IMR-90 (cell line): ENCODE measurements around the gene IFRD2. TPM values are rescaled to one million over a fixed set of nuclear protein-coding genes. Genes with fewer than 3 reads are reported as not detected.

ENCODE experiments used
- ATAC-seq: fragments of 200-7000 bp; cut with Tn5 transposase; 2 replicates; pipeline ENCODE4 v1.9.1; 2020; ENCODE audit warnings: low read depth, mild to moderate bottlenecking, moderate library complexity
- BruUV-seq: library from RNA; stranded (reverse); fragments of 400-500 nt; replicated peaks from 2 replicates; lab custom pipeline; 2021; lab: Mats Ljungman, UMichigan
- CTCF ChIA-PET: fragments of 300-600 bp; formaldehyde crosslinking; extraction: SDS; loops from one replicate; lab custom pipeline; 2021; ENCODE audit warnings: antibody characterized with exemption; lab: Yijun Ruan, JAX
- POLR2A ChIA-PET: fragments of 300-600 bp; sonication (Branson Sonifier 250); formaldehyde crosslinking; loops from one replicate; lab custom pipeline; 2022; ENCODE audit warnings: antibody characterized with exemption; ENCODE audit not compliant: unreplicated experiment; lab: Charles Lee
- DNase-seq: peaks from one replicate; pipeline ENCODE4 v3.0.0; 2013
- H2AFZ ChIP-seq: replicated peaks from 2 replicates; pipeline ENCODE3; 2013; ENCODE audit warnings: low read length, mild to moderate bottlenecking; ENCODE audit not compliant: poor library complexity
- H2AK5ac ChIP-seq: 2 replicates; pipeline ENCODE4 v1.6.1; 2013; ENCODE audit warnings: low read depth, low read length, inconsistent platforms
- H2AK9ac ChIP-seq: replicated peaks from 2 replicates; pipeline ENCODE3; 2013; ENCODE audit warnings: mild to moderate bottlenecking, low read depth, low read length, moderate library complexity; ENCODE audit not compliant: poor library complexity
- H2BK120ac ChIP-seq: 2 replicates; pipeline ENCODE4 v1.6.1; 2013; ENCODE audit warnings: low read depth, low read length, inconsistent platforms
- H2BK15ac ChIP-seq: 3 replicates; pipeline ENCODE4 v1.6.1; 2013; ENCODE audit warnings: low read depth, low read length, inconsistent platforms
- H2BK20ac ChIP-seq: 2 replicates; pipeline ENCODE4 v1.6.1; 2013; ENCODE audit warnings: low read depth, mild to moderate bottlenecking, inconsistent platforms, low read length, moderate library complexity
- H2BK5ac ChIP-seq: 2 replicates; pipeline ENCODE4 v1.6.1; 2013; ENCODE audit warnings: mild to moderate bottlenecking, low read depth, low read length, inconsistent platforms; ENCODE audit not compliant: poor library complexity, severe bottlenecking
- H3K14ac ChIP-seq: replicated peaks from 2 replicates; pipeline ENCODE4 v1.6.1; 2013; ENCODE audit warnings: low read depth, low read length, inconsistent platforms
- H3K18ac ChIP-seq: 2 replicates; pipeline ENCODE4 v1.6.1; 2013; ENCODE audit warnings: low read depth, low read length, control low read depth
- H3K23ac ChIP-seq: 2 replicates; pipeline ENCODE4 v1.6.1; 2013; ENCODE audit warnings: low read depth, low read length, inconsistent platforms
- H3K27ac ChIP-seq: 2 replicates; pipeline ENCODE4 v1.5.1; 2013; ENCODE audit warnings: mild to moderate bottlenecking, control low read depth, low read length; ENCODE audit not compliant: insufficient read depth
- H3K27me3 ChIP-seq: 2 replicates; pipeline ENCODE4 v1.6.1; 2013; ENCODE audit warnings: low read length; ENCODE audit not compliant: control insufficient read depth, insufficient read depth
- H3K36me3 ChIP-seq: 2 replicates; pipeline ENCODE4 v1.6.1; 2013; ENCODE audit warnings: low read length, mixed read lengths; ENCODE audit not compliant: control insufficient read depth, insufficient read depth
- H3K4ac ChIP-seq: 2 replicates; pipeline ENCODE4 v1.6.1; 2013; ENCODE audit warnings: low read depth, low read length, inconsistent platforms
- H3K4me1 ChIP-seq: 2 replicates; pipeline ENCODE4 v1.6.1; 2013; ENCODE audit warnings: low read length, mixed read lengths; ENCODE audit not compliant: control insufficient read depth, insufficient read depth
- H3K4me2 ChIP-seq: 2 replicates; pipeline ENCODE4 v1.6.1; 2013; ENCODE audit warnings: low read depth, mild to moderate bottlenecking, control low read depth, low read length, moderate library complexity
- H3K4me3 ChIP-seq: 2 replicates; pipeline ENCODE4 v1.5.1; 2013; ENCODE audit warnings: low read depth, mild to moderate bottlenecking, control low read depth, low read length, moderate library complexity; ENCODE audit not compliant: insufficient read depth
- H3K56ac ChIP-seq: 2 replicates; pipeline ENCODE4 v1.6.1; 2013; ENCODE audit warnings: low read length, inconsistent platforms; ENCODE audit not compliant: insufficient read depth; ENCODE audit errors: extremely low read depth
- H3K79me1 ChIP-seq, 2 experiments: 2 replicates each; pipeline ENCODE4 v1.6.1; 2013; ENCODE audit warnings: low read length in 2 of 2, inconsistent platforms in 1 of 2, low read depth in 1 of 2
- H3K9ac ChIP-seq: 2 replicates; pipeline ENCODE4 v1.6.1; 2013; ENCODE audit warnings: low read depth, low read length, control low read depth
- H3K9me1 ChIP-seq: 2 replicates; pipeline ENCODE4 v1.6.1; 2013; ENCODE audit warnings: low read length, inconsistent platforms; ENCODE audit not compliant: insufficient read depth
- H3K9me3 ChIP-seq: 2 replicates; pipeline ENCODE4 v1.6.1; 2013; ENCODE audit warnings: low read length; ENCODE audit not compliant: control insufficient read depth, insufficient read depth
- H4K20me1 ChIP-seq: 2 replicates; pipeline ENCODE4 v1.6.1; 2013; ENCODE audit warnings: low read length, inconsistent platforms; ENCODE audit not compliant: insufficient read depth
- H4K5ac ChIP-seq: 2 replicates; pipeline ENCODE4 v1.6.1; 2013; ENCODE audit warnings: mild to moderate bottlenecking, low read depth, low read length, control low read depth
- H4K8ac ChIP-seq, 2 experiments: 2 replicates each; pipeline ENCODE4 v1.6.1; 2013; ENCODE audit warnings: low read depth in 2 of 2, low read length in 2 of 2, control low read depth in 1 of 2, inconsistent platforms in 1 of 2
- H4K91ac ChIP-seq: 2 replicates; pipeline ENCODE4 v1.6.1; 2013; ENCODE audit warnings: low read depth, low read length, inconsistent platforms; ENCODE audit not compliant: insufficient read depth
- BHLHE40 ChIP-seq: fragments of 150-350 bp; IDR thresholded peaks from 2 replicates; pipeline ENCODE4 v1.6.1; 2016; ENCODE audit warnings: mild to moderate bottlenecking, low read depth, low read length
- CEBPB ChIP-seq: IDR thresholded peaks from 2 replicates; pipeline ENCODE4 v1.6.1; 2012; ENCODE audit warnings: low read depth, low read length, improper control_type of control experiment
- FOS ChIP-seq: fragments of 150-350 bp; IDR thresholded peaks from 2 replicates; pipeline ENCODE4 v1.6.1; 2016; ENCODE audit warnings: low read depth, low read length
- MXI1 ChIP-seq: IDR thresholded peaks from 2 replicates; pipeline ENCODE4 v1.6.1; 2012; ENCODE audit warnings: low read depth, mild to moderate bottlenecking, low read length, moderate library complexity, borderline replicate concordance
- NFE2L2 ChIP-seq: fragments of 150-350 bp; IDR thresholded peaks from 2 replicates; pipeline ENCODE4 v1.6.1; 2016; ENCODE audit warnings: low read depth, mild to moderate bottlenecking, low read length
- POLR2A ChIP-seq: IDR thresholded peaks from 2 replicates; pipeline ENCODE4 v1.6.1; 2012; ENCODE audit warnings: mild to moderate bottlenecking, low read depth, low read length
- RAD21 ChIP-seq: IDR thresholded peaks from 2 replicates; pipeline ENCODE4 v1.6.1; 2012; ENCODE audit warnings: low read length, improper control_type of control experiment
- RCOR1 ChIP-seq: IDR thresholded peaks from 2 replicates; pipeline ENCODE4 v1.6.1; 2012; ENCODE audit warnings: mild to moderate bottlenecking, low read length, improper control_type of control experiment; ENCODE audit not compliant: insufficient replicate concordance
- USF2 ChIP-seq: fragments of 150-350 bp; IDR thresholded peaks from 2 replicates; pipeline ENCODE4 v1.6.1; 2017; ENCODE audit warnings: mild to moderate bottlenecking, antibody characterized with exemption, low read length, low read depth
- WGBS, 2 experiments: methylation state at CpG; one replicate each; pipeline versions ENCODE4 v1.1.5 to v1.1.7; 2013; ENCODE audit warnings: missing lambda C conversion rate in 2 of 2; ENCODE audit not compliant: insufficient read length in 1 of 2; ENCODE audit errors: extremely low coverage in 2 of 2; 5-methylcytosine and 5-hydroxymethylcytosine counted together
- dilution Hi-C: fragments of 300-500 bp; cut with HindIII; formaldehyde crosslinking; loops from one replicate; pipeline ENCODE4 v1.14.3; 2018; ENCODE audit warnings: low sequenced_read_pairs; ENCODE audit not compliant: unreplicated experiment
- in situ Hi-C: fragments of 300-500 bp; cut with MboI; formaldehyde crosslinking; loops from 3 replicates; pipeline ENCODE4 v1.14.3; 2019; ENCODE audit warnings: low sequenced_read_pairs, inconsistent platforms, mixed read lengths
- intact Hi-C: fragments of 100-400 bp; cut with micrococcal nuclease; formaldehyde crosslinking; loops from 2 replicates; pipeline ENCODE4 v1.10.0; 2022
- polyA plus RNA-seq, 3 experiments: library from polyadenylated mRNA; depleted of rRNA; stranded (reverse); fragments of >200 nt; gene quantifications; 2 replicates each; pipeline ENCODE4 v1.2.3, GENCODE V29; 2012; ENCODE audit warnings: low replicate concordance in 1 of 3
- total RNA-seq: library from RNA; depleted of rRNA; stranded (reverse); fragments of >200 nt; gene quantifications from 2 replicates; pipeline ENCODE4 v1.2.3, GENCODE V29; 2012

The IFRD2 gene
- total and polyA plus RNA-seq, 2 of the 4 experiments (the other 2 are of a cell fraction) = 52.7 to 79.1 TPM

- Histone ChIP-seq H3K23ac (no peak overlapping the region), H3K4ac (no peak overlapping the region)
Observed at GRCh38 chr3:50325497-50326181, 33.4 kb upstream of the IFRD2 start.

More at GRCh38 chr3:50325497-50326181, 33.4 kb upstream of the IFRD2 start:
- Histone ChIP-seq H4K5ac (no peak overlapping the region), H3K56ac (no peak overlapping the region), H2BK20ac (no peak overlapping the region), H3K14ac (no peak overlapping the region), H3K4me2 (no peak overlapping the region), H2BK5ac (no peak overlapping the region), H3K9me3 (no peaks in the 10 kb centered on the region), H3K36me3 (peaks cover 17% of the 10 kb centered on the region), H3K9me1 (no peaks in the 10 kb centered on the region), H3K4me1 (peaks cover 16% of the 10 kb centered on the region), H4K20me1 (peaks cover 7% of the 10 kb centered on the region), H3K9ac (no peak overlapping the region), H3K27me3 (no peaks in the 10 kb centered on the region), H2AFZ (no peak overlapping the region), H3K18ac (no peak overlapping the region), H2BK120ac (no peak overlapping the region), H3K27ac (no peak overlapping the region), H4K8ac (no peak overlapping the region), H3K79me1 (peaks cover 20 to 36% of the 10 kb centered on the region in 2 experiments; a peak in 3 of 4 replicates), H2BK15ac (no peak overlapping the region), H2AK9ac (no peak overlapping the region), H4K91ac (no peak overlapping the region), H2AK5ac (no peak overlapping the region), H3K4me3 (no peak overlapping the region)
- DNase-seq (no peak), ATAC-seq (no peak)
- 80% methylated on average over 1 of the region's 11 CpGs; no CpG with 5 or more reads in 1 of the 2 experiments for WGBS, 2 experiments
- no TSS peak for BruUV-seq
- CTCF ChIA-PET = no interaction called here
- TF ChIP-seq NFE2L2 (no peak), POLR2A (no peak), BHLHE40 (no peak), USF2 (no peak), MXI1 (no peak), RCOR1 (no peak), FOS (no peak), CEBPB (no peak), RAD21 (no peak)
- intact Hi-C loops (no loop called here), in situ Hi-C loops (loop anchor here (25.0 kb wide), 3 partner anchors 1062 to 1837 kb away; partner anchors contain the start of genes ABHD14B, GPR62, MANF and PCBP4), dilution Hi-C loops (no loop called here)
- POLR2A ChIA-PET = no interaction called here
